Tibial artery (tissue), 4 donors: ENCODE results near the gene MIS18BP1.

Experiments used
- DNase-seq, 2 donors: peaks; one replicate each; pipeline ENCODE4 v3.0.0-alpha.2; 2019
- H3K27ac ChIP-seq, 2 donors: fragments of 200-600 bp; sonication (generic) in 1 of 2; 1 replicate in 1 of 2; 2 replicates in 1 of 2; pipeline ENCODE4 v1.5.1; 2018 to 2019; ENCODE audit warnings: mild to moderate bottlenecking in 1 of 2
- H3K27me3 ChIP-seq, 2 donors: fragments of 200-600 bp; sonication (generic) in 1 of 2; one replicate each; pipeline versions ENCODE4 v1.5.1 to v1.6.0; 2016 to 2019
- H3K36me3 ChIP-seq, 3 donors: fragments of 200-600 bp; sonication (generic) in 2 of 3; one replicate each; pipeline ENCODE4 v1.5.1; 2016 to 2019; ENCODE audit warnings: mild to moderate bottlenecking in 2 of 3
- H3K4me1 ChIP-seq, 4 donors: fragments of 200-600 bp; sonication (generic) in 2 of 4; 1 replicate in 3 of 4; 2 replicates in 1 of 4; pipeline ENCODE4 v1.5.1; 2016 to 2019
- H3K4me3 ChIP-seq, 2 donors: fragments of 200-600 bp; sonication (generic) in 1 of 2; 1 replicate in 1 of 2; 2 replicates in 1 of 2; pipeline ENCODE4 v1.5.1; 2018 to 2019; ENCODE audit warnings: mild to moderate bottlenecking in 2 of 2
- H3K9me3 ChIP-seq, 3 donors: fragments of 200-600 bp; sonication (generic) in 1 of 3; one replicate each; pipeline ENCODE4 v1.5.1; 2016 to 2019
- intact Hi-C: fragments of 100-400 bp; cut with DNase I; formaldehyde crosslinking; loops from one replicate; pipeline ENCODE4 v1.15.0; 2023; ENCODE audit warnings: low total_unique reads
- TF ChIP-seq, protein P1 (sequence below), 2 experiments: fragments of 200-600 bp in 1 of 2; fragments of 450-650 bp in 1 of 2; IDR thresholded peaks; one replicate each; pipeline ENCODE4 v1.5.1; 2017 to 2019; ENCODE audit warnings: antibody characterized with exemption in 2 of 2, mild to moderate bottlenecking in 1 of 2, moderate library complexity in 1 of 2

Gene MIS18BP1

GRCh38 chr14:45198551-45198950, 54.5 kb downstream of the MIS18BP1 start:
- Histone ChIP-seq H3K27ac (no peak overlapping the region), H3K9me3 (no peaks in the 10 kb centered on the region)

DNA sequence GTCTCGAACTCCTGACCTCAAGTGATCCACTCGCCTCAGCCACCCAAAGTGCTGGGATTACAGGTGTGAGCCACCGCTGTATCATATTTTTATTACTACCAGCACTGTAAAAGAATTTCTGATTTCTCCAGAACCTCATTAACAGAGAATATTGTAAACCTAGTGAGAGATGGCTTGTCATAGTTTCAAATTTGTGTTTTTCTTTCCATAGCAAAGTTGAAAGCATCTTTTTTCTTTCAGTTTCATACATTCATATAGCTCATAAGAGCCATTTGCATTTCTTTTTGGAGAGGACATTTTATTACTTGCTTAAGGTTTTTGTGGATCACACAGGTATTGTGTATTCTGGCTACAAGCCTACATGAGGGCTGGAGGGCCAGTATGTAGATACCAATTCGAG, 58.0 kb downstream of the MIS18BP1 start:
- no peak for DNase-seq
- no peaks in the 10 kb centered on the region for H3K27me3 ChIP-seq
- no peak overlapping the region for H3K4me3 ChIP-seq
- intact Hi-C loops: no loop called here
- H3K36me3 ChIP-seq: peaks cover 0 to 1% (median 0%) of the 10 kb centered on the region in 3 donors
- H3K9me3 ChIP-seq: no peaks in the 10 kb centered on the region
- H3K27ac ChIP-seq: no peak overlapping the region
- no peaks in the 10 kb centered on the region for H3K4me1 ChIP-seq
- TF ChIP-seq, protein P1, sequence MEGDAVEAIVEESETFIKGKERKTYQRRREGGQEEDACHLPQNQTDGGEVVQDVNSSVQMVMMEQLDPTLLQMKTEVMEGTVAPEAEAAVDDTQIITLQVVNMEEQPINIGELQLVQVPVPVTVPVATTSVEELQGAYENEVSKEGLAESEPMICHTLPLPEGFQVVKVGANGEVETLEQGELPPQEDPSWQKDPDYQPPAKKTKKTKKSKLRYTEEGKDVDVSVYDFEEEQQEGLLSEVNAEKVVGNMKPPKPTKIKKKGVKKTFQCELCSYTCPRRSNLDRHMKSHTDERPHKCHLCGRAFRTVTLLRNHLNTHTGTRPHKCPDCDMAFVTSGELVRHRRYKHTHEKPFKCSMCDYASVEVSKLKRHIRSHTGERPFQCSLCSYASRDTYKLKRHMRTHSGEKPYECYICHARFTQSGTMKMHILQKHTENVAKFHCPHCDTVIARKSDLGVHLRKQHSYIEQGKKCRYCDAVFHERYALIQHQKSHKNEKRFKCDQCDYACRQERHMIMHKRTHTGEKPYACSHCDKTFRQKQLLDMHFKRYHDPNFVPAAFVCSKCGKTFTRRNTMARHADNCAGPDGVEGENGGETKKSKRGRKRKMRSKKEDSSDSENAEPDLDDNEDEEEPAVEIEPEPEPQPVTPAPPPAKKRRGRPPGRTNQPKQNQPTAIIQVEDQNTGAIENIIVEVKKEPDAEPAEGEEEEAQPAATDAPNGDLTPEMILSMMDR (IDR thresholded peaks at IDR 0.05): no peak

More at GRCh38 chr14:45198551-45198950, 54.5 kb downstream of the MIS18BP1 start:
- no peak for DNase-seq
- Histone ChIP-seq H3K36me3 (peaks cover 3 to 7% (median 7%) of the 10 kb centered on the region in 3 donors), H3K27me3 (no peaks in the 10 kb centered on the region), H3K4me3 (no peak overlapping the region), H3K4me1 (no peaks in the 10 kb centered on the region)
- intact Hi-C loops: no loop called here
- TF ChIP-seq, protein P1 (IDR thresholded peaks at IDR 0.05): no peak

DNA sequence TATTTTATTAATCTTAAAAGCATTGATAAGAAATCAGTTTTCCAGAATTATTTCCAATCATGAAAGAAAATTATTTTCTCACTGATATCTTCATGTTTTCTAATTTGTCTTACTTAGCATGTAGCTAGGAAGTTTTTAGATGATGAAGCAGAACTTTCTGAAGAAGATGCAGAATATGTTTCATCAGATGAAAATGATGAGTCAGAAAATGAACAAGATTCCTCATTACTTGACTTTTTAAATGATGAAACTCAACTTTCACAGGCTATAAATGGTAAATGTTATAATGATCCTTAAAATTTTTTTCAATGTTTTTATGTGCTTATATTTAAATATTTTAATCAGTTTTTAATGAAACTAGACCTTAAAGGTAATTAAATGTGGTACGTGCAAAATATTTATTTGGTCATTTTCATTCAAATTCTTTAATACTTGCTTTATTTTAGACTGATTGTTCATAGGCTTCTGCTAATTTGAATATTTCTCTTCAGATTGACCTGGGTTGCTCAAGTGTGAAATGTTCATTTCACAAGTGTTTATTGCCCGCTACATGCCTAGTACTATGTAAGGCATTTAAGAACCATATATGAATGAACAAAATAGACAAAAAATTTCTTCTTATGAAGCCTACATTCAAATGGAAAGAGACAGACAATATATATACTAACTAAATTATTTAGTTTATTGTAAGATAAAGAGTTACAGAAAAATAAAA, 67.7 kb downstream of the MIS18BP1 start:
- TF ChIP-seq, protein P1 (IDR thresholded peaks at IDR 0.05): no peak
- Histone ChIP-seq H3K36me3 (peaks cover 0 to 22% (median 12%) of the 10 kb centered on the region in 3 donors), H3K27me3 (no peaks in the 10 kb centered on the region), H3K9me3 (no peaks in the 10 kb centered on the region), H3K4me1 (no peaks in the 10 kb centered on the region), H3K27ac (no peak overlapping the region), H3K4me3 (no peak overlapping the region)
- no peak for DNase-seq
- intact Hi-C loops: no loop called here

- Histone ChIP-seq H3K4me3 (no peak overlapping the region), H3K27ac (no peak overlapping the region), H3K9me3 (no peaks in the 10 kb centered on the region), H3K27me3 (no peaks in the 10 kb centered on the region), H3K36me3 (peaks cover 0 to 8% (median 0%) of the 10 kb centered on the region in 3 donors), H3K4me1 (no peaks in the 10 kb centered on the region)
- intact Hi-C loops: no loop called here
- TF ChIP-seq, protein P1 (IDR thresholded peaks at IDR 0.05): no peak
- DNase-seq: no peak
Measured at GRCh38 chr14:45181806-45182205, 71.2 kb downstream of the MIS18BP1 start.

- TF ChIP-seq, protein P1 (IDR thresholded peaks at IDR 0.05): no peak
- no peak for DNase-seq
- no peaks in the 10 kb centered on the region for H3K9me3 ChIP-seq
- intact Hi-C loops: no loop called here
- H3K4me1 ChIP-seq: no peaks in the 10 kb centered on the region
- H3K4me3 ChIP-seq: no peak overlapping the region
- peaks cover 0 to 8% (median 0%) of the 10 kb centered on the region in 3 donors for H3K36me3 ChIP-seq
- H3K27me3 ChIP-seq: no peaks in the 10 kb centered on the region
- no peak overlapping the region for H3K27ac ChIP-seq
Measured at GRCh38 chr14:45181329-45181728, 71.7 kb downstream of the MIS18BP1 start.
